Transverse colon (tissue), 4 donors: ENCODE data around the gene CDKAL1. TPM values are rescaled to one million over a fixed set of nuclear protein-coding genes. Genes with fewer than 3 reads are reported as not detected.

Experiments
- DNase-seq: peaks from one replicate; pipeline ENCODE4 v3.0.0-alpha.2; 2019
- H3K27ac ChIP-seq, 4 donors: fragments of 200-600 bp; sonication (generic); 2 replicates each; pipeline ENCODE4 v1.5.1; 2016 to 2018; ENCODE audit warnings: inconsistent platforms in 4 of 4
- H3K27me3 ChIP-seq: fragments of 200-600 bp; sonication (generic); 2 replicates; pipeline ENCODE4 v1.5.1; 2017; ENCODE audit warnings: inconsistent platforms
- H3K36me3 ChIP-seq, 4 donors: fragments of 200-600 bp; sonication (generic); 2 replicates each; pipeline ENCODE4 v1.5.1; 2017 to 2019; ENCODE audit warnings: inconsistent platforms in 4 of 4
- H3K4me1 ChIP-seq, 4 donors: fragments of 200-600 bp; sonication (generic); 2 replicates each; pipeline ENCODE4 v1.5.1; 2017 to 2020; ENCODE audit warnings: inconsistent platforms in 4 of 4
- H3K4me3 ChIP-seq, 4 donors: fragments of 200-600 bp; sonication (generic); 1 replicate in 1 of 4; 2 replicates in 3 of 4; pipeline versions ENCODE4 v1.5.1 to v1.6.1; 2017 to 2019; ENCODE audit warnings: inconsistent platforms in 4 of 4
- H3K9me3 ChIP-seq, 2 donors: fragments of 200-600 bp; sonication (generic); 2 replicates each; pipeline ENCODE4 v1.5.1; 2017 to 2019; ENCODE audit warnings: inconsistent platforms in 2 of 2
- EP300 ChIP-seq: sonication (generic); formaldehyde crosslinking; IDR thresholded peaks from one replicate; pipeline ENCODE4 v1.6.1; 2017; ENCODE audit warnings: antibody characterized with exemption, low read depth
- POLR2A ChIP-seq: fragments of 450-650 bp; IDR thresholded peaks from one replicate; pipeline ENCODE4 v1.6.1; 2016; ENCODE audit warnings: antibody characterized with exemption, mild to moderate bottlenecking, moderate library complexity
- POLR2AphosphoS5 ChIP-seq, 3 donors: sonication (generic); formaldehyde crosslinking; IDR thresholded peaks; one replicate each; pipeline ENCODE4 v1.6.1; 2016; ENCODE audit warnings: antibody characterized with exemption in 3 of 3
- WGBS, 2 donors: methylation state at CpG; one replicate each; pipeline ENCODE4 v1.1.5; 2018; ENCODE audit warnings: low coverage in 1 of 2; 5-methylcytosine and 5-hydroxymethylcytosine counted together
- in situ Hi-C, 4 donors: fragments of 200-750 bp; cut with MboI; loops; one replicate each; pipeline versions ENCODE4 v1.15.0 to v1.15.1; 2017; ENCODE audit warnings: low sequenced_read_pairs in 3 of 4, low pct_ligation_motif_present in 1 of 4, low pct_unique_long_range_greater_than_20kb in 1 of 4
- intact Hi-C: fragments of 100-400 bp; cut with DNase I; formaldehyde crosslinking; loops from one replicate; pipeline ENCODE4 v1.15.1; 2023; ENCODE audit warnings: low total_unique reads
- small RNA-seq, 4 donors: library from RNA; depleted of rRNA; stranded (forward); fragments of <200 nt; gene quantifications; one replicate each; pipeline ENCODE3, GENCODE V24; 2016
- total RNA-seq, 4 donors: library from RNA; depleted of rRNA; stranded (reverse); fragments of >200 nt; gene quantifications; one replicate each; pipeline ENCODE4 v1.1.0, GENCODE V29; 2016
- TF ChIP-seq, protein P1 (sequence below), 5 experiments: fragments of 200-600 bp in 3 of 5; fragments of 450-650 bp in 2 of 5; sonication (generic) in 3 of 5; IDR thresholded peaks; 1 replicate in 2 of 5; 2 replicates in 3 of 5; pipeline ENCODE4 v1.5.1; 2016 to 2017; ENCODE audit warnings: antibody characterized with exemption in 5 of 5, inconsistent platforms in 3 of 5, mild to moderate bottlenecking in 2 of 5, moderate library complexity in 1 of 5

The CDKAL1 gene
- total RNA-seq, 4 donors from 2014 or later = 4.8 to 21.7 (median 12.5) TPM

DNA sequence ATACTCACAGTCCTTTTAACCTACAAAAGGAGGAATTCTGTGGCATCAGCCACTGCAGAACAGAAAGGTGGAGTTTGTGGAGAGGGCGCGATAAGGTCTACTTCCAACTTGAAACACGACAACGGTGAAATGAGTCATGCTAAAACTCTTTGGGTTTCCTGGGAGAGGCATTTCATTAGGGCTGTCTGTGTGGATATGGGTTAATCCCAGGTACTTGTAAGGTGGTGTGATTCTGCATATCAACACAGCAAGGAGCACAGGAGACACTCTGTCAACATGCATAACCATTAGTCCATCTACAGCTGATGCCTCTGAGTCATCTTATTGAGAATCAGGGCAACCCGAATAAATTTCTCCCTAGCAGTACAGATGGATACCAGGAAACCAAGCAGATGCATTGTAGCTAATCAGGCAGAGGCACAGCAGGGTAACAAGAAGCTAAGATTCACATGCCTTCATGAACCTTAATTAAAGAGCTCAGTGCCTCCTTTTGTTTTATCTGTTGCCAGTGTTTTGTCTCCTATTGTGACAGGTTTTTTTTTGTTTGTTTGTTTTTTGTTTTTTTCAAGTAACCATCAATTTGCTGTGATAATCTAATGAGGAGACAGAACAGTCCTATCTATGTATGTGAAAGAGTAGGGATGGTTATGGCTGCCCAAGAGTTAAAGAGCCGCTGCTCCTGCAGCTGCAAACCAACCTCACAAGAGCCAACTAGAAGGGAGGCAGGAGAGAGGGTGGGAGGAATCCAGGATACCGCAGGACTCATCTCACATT lies 743.5 kb downstream of the CDKAL1 start:
- no peak overlapping the region for H3K4me3 ChIP-seq
- whole genome bisulfite sequencing, 2 donors = 73 to 75% methylated on average over 6 to 7 of the region's 7 CpGs
- DNase-seq = no peak

DNA sequence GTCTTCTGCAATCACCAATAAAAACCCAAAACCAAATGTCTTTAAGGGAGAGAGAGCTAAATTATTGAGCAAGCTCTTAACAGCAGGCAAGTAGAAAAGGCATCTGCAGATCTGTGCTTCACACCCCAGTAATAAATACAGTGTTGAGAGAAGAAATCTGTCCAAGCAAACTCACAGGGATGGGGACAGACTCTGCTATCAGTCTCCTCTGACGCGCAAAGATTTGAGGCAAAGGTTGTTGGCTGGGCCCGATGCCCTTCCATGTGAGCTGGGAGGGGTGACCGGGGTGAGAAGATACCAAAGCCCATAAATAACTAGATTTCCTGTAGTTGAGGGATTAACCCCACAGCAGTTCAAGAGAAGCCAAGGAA lies 744.1 kb downstream of the CDKAL1 start:
- H3K36me3 ChIP-seq = no peaks in the 10 kb centered on the region
- DNase-seq = no peak
- intact Hi-C loops = no loop called here
- no peak overlapping the region for H3K27ac ChIP-seq
- in situ Hi-C loops = no loop called here
- no peak overlapping the region for H3K4me3 ChIP-seq
- WGBS, 2 donors = 79 to 84% methylated on average over 4 of the region's 4 CpGs
- H3K4me1 ChIP-seq = no peaks in the 10 kb centered on the region
- TF ChIP-seq EP300 (no peak), POLR2AphosphoS5 (IDR thresholded peaks at IDR 0.05) (no peak), POLR2A (no peak)
- TF ChIP-seq, protein P1, sequence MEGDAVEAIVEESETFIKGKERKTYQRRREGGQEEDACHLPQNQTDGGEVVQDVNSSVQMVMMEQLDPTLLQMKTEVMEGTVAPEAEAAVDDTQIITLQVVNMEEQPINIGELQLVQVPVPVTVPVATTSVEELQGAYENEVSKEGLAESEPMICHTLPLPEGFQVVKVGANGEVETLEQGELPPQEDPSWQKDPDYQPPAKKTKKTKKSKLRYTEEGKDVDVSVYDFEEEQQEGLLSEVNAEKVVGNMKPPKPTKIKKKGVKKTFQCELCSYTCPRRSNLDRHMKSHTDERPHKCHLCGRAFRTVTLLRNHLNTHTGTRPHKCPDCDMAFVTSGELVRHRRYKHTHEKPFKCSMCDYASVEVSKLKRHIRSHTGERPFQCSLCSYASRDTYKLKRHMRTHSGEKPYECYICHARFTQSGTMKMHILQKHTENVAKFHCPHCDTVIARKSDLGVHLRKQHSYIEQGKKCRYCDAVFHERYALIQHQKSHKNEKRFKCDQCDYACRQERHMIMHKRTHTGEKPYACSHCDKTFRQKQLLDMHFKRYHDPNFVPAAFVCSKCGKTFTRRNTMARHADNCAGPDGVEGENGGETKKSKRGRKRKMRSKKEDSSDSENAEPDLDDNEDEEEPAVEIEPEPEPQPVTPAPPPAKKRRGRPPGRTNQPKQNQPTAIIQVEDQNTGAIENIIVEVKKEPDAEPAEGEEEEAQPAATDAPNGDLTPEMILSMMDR (IDR thresholded peaks at IDR 0.05) = no peak
- no peaks in the 10 kb centered on the region for H3K9me3 ChIP-seq
- H3K27me3 ChIP-seq = no peaks in the 10 kb centered on the region

More for the DNA sequence above, 743.5 kb downstream of the CDKAL1 start:
- Histone ChIP-seq H3K27ac (no peak overlapping the region), H3K27me3 (no peaks in the 10 kb centered on the region), H3K4me1 (no peaks in the 10 kb centered on the region), H3K36me3 (no peaks in the 10 kb centered on the region), H3K9me3 (no peaks in the 10 kb centered on the region)
- TF ChIP-seq, protein P1 (IDR thresholded peaks at IDR 0.05) = no peak
- TF ChIP-seq POLR2A = no peak
- no peak for TF ChIP-seq EP300
- TF ChIP-seq POLR2AphosphoS5 (IDR thresholded peaks at IDR 0.05) = no peak
- in situ Hi-C loops (no loop called here), intact Hi-C loops (no loop called here)

DNA sequence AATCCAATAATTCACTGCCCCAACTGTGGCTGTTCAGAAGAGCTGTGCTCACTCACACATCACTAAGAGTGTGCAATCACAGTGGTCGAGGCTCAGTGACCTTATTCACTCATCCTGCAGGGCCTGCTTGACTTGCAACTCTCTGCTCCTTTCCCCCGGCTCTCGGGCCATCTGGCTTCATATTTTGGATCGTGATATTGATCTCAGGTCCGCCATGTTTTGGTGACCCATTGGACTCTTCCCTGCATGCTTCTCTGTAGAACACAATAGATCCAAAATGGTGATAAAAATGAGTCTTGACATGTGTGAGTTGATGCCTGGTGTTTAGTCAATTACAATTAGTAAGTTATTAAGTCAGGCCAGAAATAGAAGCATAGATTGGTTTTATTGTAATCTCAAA lies 745.4 kb downstream of the CDKAL1 start:
- Histone ChIP-seq H3K4me3 (no peak overlapping the region), H3K9me3 (no peaks in the 10 kb centered on the region), H3K27me3 (no peaks in the 10 kb centered on the region), H3K4me1 (no peaks in the 10 kb centered on the region), H3K27ac (no peak overlapping the region), H3K36me3 (no peaks in the 10 kb centered on the region)
- in situ Hi-C loops (no loop called here), intact Hi-C loops (no loop called here)
- WGBS, 2 donors = 88 to 100% methylated on average over 1 to 5 of the region's 5 CpGs
- no peak for DNase-seq
- TF ChIP-seq EP300 = no peak
- TF ChIP-seq, protein P1 (IDR thresholded peaks at IDR 0.05) = no peak
- TF ChIP-seq POLR2AphosphoS5 (IDR thresholded peaks at IDR 0.05) = no peak
- TF ChIP-seq POLR2A = no peak

DNA sequence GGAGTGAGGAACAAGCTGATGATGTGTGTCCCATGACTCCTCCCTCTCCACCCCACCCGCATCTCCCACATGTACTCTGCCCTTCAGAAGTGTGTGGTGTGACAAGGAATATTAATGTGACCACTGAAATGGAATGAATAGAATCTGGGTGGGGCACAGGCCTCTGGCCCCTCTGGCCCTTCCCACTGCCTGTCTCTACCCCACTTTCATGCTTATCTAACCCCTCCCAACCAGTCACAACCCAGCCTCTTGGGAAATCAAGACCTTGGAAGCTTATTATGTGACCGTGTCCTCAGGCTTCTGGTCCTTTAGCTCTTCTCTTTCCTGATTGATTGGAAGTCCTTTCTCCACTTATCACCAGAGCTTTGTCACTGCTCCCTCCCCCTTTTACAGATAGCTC lies 747.1 kb downstream of the CDKAL1 start:
- Histone ChIP-seq H3K4me1 (no peaks in the 10 kb centered on the region), H3K9me3 (no peaks in the 10 kb centered on the region), H3K36me3 (no peaks in the 10 kb centered on the region), H3K27ac (no peak overlapping the region), H3K27me3 (no peaks in the 10 kb centered on the region), H3K4me3 (no peak overlapping the region)
- DNase-seq = no peak
- in situ Hi-C loops (no loop called here), intact Hi-C loops (no loop called here)
- 80 to 83% methylated on average over 1 to 2 of the region's 2 CpGs for WGBS, 2 donors
- TF ChIP-seq, protein P1 (IDR thresholded peaks at IDR 0.05) = no peak
- TF ChIP-seq POLR2A (no peak), EP300 (no peak), POLR2AphosphoS5 (IDR thresholded peaks at IDR 0.05) (no peak)

Small RNAs within 50 kb of the gene (small RNA-seq; reads per million reads assigned to genes)
- gene RF00019 (0 reads per million in 4 donors), gene RNU6-150P (0 reads per million in 4 donors)

Other genes starting within 250 kb of the CDKAL1 start
- 10 to 100 TPM in 1 of 4 donors, 1 to 10 TPM in 3; 2.2 to 16.3 (median 5.6) TPM for gene E2F3, start 132.6 kb upstream of the CDKAL1 start, total RNA-seq